Loucy (cell line): ENCODE data around the gene ZMAT5.

Experiments
- H2AFZ ChIP-seq: fragments of 200-600 bp; sonication (generic); 2 replicates; pipeline ENCODE4 v1.6.0; 2016; ENCODE audit warnings: antibody characterized with exemption, mild to moderate bottlenecking, low read length, moderate library complexity
- H3F3A ChIP-seq: fragments of 200-600 bp; 2 replicates; pipeline ENCODE4 v1.6.0; 2016; ENCODE audit warnings: antibody characterized with exemption, low read depth, mild to moderate bottlenecking
- H3K27me3 ChIP-seq: fragments of 200-600 bp; sonication (generic); 2 replicates; pipeline ENCODE4 v1.6.1; 2014; ENCODE audit warnings: low read length, mild to moderate bottlenecking; ENCODE audit not compliant: insufficient read depth, poor library complexity, severe bottlenecking
- H3K36me3 ChIP-seq: fragments of 200-600 bp; sonication (generic); 2 replicates; pipeline ENCODE4 v1.6.1; 2016; ENCODE audit warnings: low read length; ENCODE audit not compliant: insufficient read depth
- H3K4me1 ChIP-seq: fragments of 200-600 bp; sonication (generic); 2 replicates; pipeline ENCODE4 v1.5.1; 2014; ENCODE audit warnings: low read length, mild to moderate bottlenecking; ENCODE audit not compliant: insufficient read depth, poor library complexity, severe bottlenecking
- H3K4me2 ChIP-seq: fragments of 200-600 bp; sonication (generic); 2 replicates; pipeline ENCODE4 v1.6.0; 2014; ENCODE audit warnings: antibody characterized with exemption, low read length, low read depth, mild to moderate bottlenecking; ENCODE audit not compliant: poor library complexity, severe bottlenecking
- H3K4me3 ChIP-seq: fragments of 200-600 bp; sonication (generic); 2 replicates; pipeline ENCODE4 v1.5.1; 2014; ENCODE audit warnings: low read length, mild to moderate bottlenecking, mixed read lengths; ENCODE audit not compliant: poor library complexity, severe bottlenecking
- H3K79me2 ChIP-seq: fragments of 200-600 bp; sonication (generic); 2 replicates; pipeline ENCODE4 v1.6.1; 2014; ENCODE audit warnings: low read length; ENCODE audit not compliant: insufficient read depth
- H3K9ac ChIP-seq: fragments of 200-600 bp; sonication (generic); 2 replicates; pipeline ENCODE4 v1.6.0; 2014; ENCODE audit warnings: mild to moderate bottlenecking, low read depth, low read length, moderate library complexity; ENCODE audit not compliant: poor library complexity, severe bottlenecking
- H3K9me2 ChIP-seq: fragments of 200-600 bp; sonication (generic); replicated peaks from 2 replicates; pipeline ENCODE4 v1.6.1; 2016; ENCODE audit warnings: low read depth, low read length, mixed read lengths
- H3K9me3 ChIP-seq: fragments of 200-600 bp; sonication (generic); 2 replicates; pipeline ENCODE4 v1.6.1; 2014; ENCODE audit warnings: mild to moderate bottlenecking, antibody characterized with exemption, low read length, low read depth; ENCODE audit not compliant: insufficient read depth
- H4K20me1 ChIP-seq: fragments of 200-600 bp; sonication (generic); 2 replicates; pipeline ENCODE4 v1.6.0; 2014; ENCODE audit warnings: antibody characterized with exemption, low read length, mild to moderate bottlenecking; ENCODE audit not compliant: insufficient read depth, poor library complexity, severe bottlenecking
- EZH2phosphoT487 ChIP-seq: fragments of 200-600 bp; IDR thresholded peaks from 2 replicates; pipeline ENCODE4 v1.6.1; 2018; ENCODE audit warnings: antibody characterized with exemption, mild to moderate bottlenecking, moderate library complexity, borderline replicate concordance
- TF ChIP-seq, protein P1 (sequence below): fragments of 200-600 bp; sonication (generic); conservative IDR thresholded peaks from 2 replicates; pipeline ENCODE4 v1.5.1; 2014; ENCODE audit warnings: mild to moderate bottlenecking, antibody characterized with exemption, low read length

Gene ZMAT5

DNA sequence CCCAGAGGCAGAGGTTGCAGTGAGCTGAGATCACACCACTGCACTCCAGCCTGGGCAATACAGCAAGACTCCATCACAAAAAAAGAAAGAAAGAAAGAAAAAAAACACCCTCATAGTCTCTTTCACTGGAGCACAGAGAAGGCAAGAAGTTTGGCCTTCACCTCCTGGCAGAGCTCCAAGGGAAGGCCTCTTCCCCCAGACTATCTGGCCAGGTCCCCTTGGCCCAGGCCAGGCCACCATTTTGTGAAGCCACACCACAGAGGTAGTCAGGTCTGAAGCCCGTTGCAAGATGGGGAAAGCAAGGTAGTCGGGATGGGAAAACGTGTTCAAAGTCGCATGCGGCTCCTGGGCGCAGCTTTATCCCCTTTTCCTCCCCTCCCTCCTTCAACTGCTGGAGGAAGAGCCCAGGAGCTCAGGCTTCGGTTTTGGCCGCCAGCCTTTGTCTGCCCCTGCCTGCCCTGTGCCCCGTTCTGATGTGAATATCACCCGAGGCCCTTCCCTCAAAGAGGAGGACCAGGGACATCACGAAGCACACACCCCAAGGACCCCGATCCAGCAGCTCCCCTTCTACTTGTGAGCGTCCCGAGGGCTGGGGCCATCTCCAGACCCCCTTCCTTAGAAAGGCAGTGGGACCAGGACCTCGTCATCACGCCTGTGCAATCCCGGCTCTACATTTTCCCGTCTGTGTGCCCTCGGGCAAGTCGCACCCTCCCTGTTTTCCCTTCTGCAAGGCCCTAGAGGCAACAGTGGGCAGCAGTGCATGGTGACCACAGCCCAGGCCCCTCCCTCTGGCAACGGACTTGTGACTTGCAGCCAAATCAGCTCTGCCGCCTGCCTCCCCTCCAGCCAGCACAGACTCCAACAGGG lies 29.3 kb downstream of the ZMAT5 start:
- Histone ChIP-seq H4K20me1 (no peaks in the 10 kb centered on the region), H3K9ac (no peak overlapping the region), H3K4me2 (no peak overlapping the region)

DNA sequence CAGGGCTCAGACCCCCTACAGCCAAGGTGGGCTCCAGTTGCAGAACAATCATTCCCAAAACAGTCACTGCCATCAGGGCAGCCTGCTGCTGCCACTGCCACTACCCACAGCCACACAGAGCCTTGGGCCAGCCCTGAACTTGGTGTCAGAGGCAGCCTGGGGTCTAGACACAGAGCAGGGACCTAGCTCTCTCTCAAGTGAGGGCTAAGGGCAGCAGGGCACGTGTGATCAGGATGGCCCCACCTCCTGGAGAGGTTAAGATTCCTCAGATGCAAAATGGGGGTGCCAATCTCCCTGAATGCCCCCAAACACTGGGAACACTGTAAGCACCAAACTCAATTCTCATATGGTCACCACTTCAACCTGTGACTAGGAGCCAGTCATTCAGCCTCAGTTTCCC lies 31.4 kb downstream of the ZMAT5 start:
- Histone ChIP-seq H3K4me2 (no peak overlapping the region), H3K9ac (no peak overlapping the region)

More for the DNA sequence above, 29.3 kb downstream of the ZMAT5 start:
- no peaks in the 10 kb centered on the region for H3K4me1 ChIP-seq
- H2AFZ ChIP-seq: no peak overlapping the region
- no peaks in the 10 kb centered on the region for H3K9me2 ChIP-seq
- no peaks in the 10 kb centered on the region for H3K27me3 ChIP-seq
- H3K36me3 ChIP-seq: no peaks in the 10 kb centered on the region
- no peaks in the 10 kb centered on the region for H3K9me3 ChIP-seq
- no peaks in the 10 kb centered on the region for H3K79me2 ChIP-seq
- no peaks in the 10 kb centered on the region for H3F3A ChIP-seq
- TF ChIP-seq, protein P1, sequence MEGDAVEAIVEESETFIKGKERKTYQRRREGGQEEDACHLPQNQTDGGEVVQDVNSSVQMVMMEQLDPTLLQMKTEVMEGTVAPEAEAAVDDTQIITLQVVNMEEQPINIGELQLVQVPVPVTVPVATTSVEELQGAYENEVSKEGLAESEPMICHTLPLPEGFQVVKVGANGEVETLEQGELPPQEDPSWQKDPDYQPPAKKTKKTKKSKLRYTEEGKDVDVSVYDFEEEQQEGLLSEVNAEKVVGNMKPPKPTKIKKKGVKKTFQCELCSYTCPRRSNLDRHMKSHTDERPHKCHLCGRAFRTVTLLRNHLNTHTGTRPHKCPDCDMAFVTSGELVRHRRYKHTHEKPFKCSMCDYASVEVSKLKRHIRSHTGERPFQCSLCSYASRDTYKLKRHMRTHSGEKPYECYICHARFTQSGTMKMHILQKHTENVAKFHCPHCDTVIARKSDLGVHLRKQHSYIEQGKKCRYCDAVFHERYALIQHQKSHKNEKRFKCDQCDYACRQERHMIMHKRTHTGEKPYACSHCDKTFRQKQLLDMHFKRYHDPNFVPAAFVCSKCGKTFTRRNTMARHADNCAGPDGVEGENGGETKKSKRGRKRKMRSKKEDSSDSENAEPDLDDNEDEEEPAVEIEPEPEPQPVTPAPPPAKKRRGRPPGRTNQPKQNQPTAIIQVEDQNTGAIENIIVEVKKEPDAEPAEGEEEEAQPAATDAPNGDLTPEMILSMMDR: no peak
- no peak for TF ChIP-seq EZH2phosphoT487
- H3K4me3 ChIP-seq: no peak overlapping the region

DNA sequence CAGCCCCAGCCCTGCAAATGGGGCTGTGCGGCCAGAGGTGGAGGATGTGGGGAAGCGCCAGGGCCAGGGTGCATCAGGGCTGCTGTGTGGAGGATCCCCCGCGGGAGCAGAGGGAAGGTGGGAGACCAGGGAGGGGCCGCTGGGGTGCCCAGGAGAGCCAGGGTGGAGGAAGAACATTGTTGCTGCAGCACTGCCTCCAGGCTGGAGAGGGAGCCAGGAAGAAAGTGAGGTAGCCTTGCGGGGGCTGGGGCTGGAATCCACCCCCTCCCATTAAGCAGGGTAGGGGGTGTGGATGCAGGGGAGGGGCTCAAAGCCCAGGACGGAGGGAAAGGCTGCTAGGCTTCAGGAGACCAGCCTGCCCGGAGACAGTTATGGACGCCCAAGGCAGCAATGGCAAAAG lies 32.0 kb downstream of the ZMAT5 start:
- TF ChIP-seq EZH2phosphoT487: no peak
- TF ChIP-seq, protein P1: no peak
- H3K27me3 ChIP-seq: no peaks in the 10 kb centered on the region
- H3K4me3 ChIP-seq: no peak overlapping the region
- no peak overlapping the region for H3K9ac ChIP-seq
- no peaks in the 10 kb centered on the region for H3K36me3 ChIP-seq
- H3K4me2 ChIP-seq: no peak overlapping the region
- H3K9me2 ChIP-seq: no peaks in the 10 kb centered on the region
- no peak overlapping the region for H2AFZ ChIP-seq
- no peaks in the 10 kb centered on the region for H4K20me1 ChIP-seq
- no peaks in the 10 kb centered on the region for H3K79me2 ChIP-seq
- no peaks in the 10 kb centered on the region for H3F3A ChIP-seq
- no peaks in the 10 kb centered on the region for H3K9me3 ChIP-seq
- H3K4me1 ChIP-seq: no peaks in the 10 kb centered on the region

More for the DNA sequence above, 31.4 kb downstream of the ZMAT5 start:
- no peaks in the 10 kb centered on the region for H4K20me1 ChIP-seq
- H3K9me3 ChIP-seq: no peaks in the 10 kb centered on the region
- no peaks in the 10 kb centered on the region for H3K9me2 ChIP-seq
- no peaks in the 10 kb centered on the region for H3K79me2 ChIP-seq
- TF ChIP-seq, protein P1: no peak
- no peak for TF ChIP-seq EZH2phosphoT487
- no peaks in the 10 kb centered on the region for H3K36me3 ChIP-seq
- H3K4me3 ChIP-seq: no peak overlapping the region
- H3K27me3 ChIP-seq: no peaks in the 10 kb centered on the region
- H3F3A ChIP-seq: no peaks in the 10 kb centered on the region
- no peaks in the 10 kb centered on the region for H3K4me1 ChIP-seq
- H2AFZ ChIP-seq: no peak overlapping the region
